B cell (primary cell): ENCODE results near the gene GBA2. TPM values are rescaled to one million over a fixed set of nuclear protein-coding genes. Genes with fewer than 3 reads are reported as not detected.

Experiments used
- ATAC-seq: fragments of 200-7000 bp; cut with Tn5 transposase; one replicate; pipeline ENCODE4 v1.10.0; 2021; ENCODE audit warnings: low read depth, mild to moderate bottlenecking, moderate number of reproducible peaks, moderate library complexity
- CTCF ChIA-PET: fragments of 350-600 bp; sonication (Branson Sonifier 250); formaldehyde crosslinking; loops from one replicate; lab custom pipeline; 2021; ENCODE audit warnings: antibody characterized with exemption, inconsistent platforms; lab: Charles Lee
- POLR2A ChIA-PET: fragments of 350-600 bp; sonication (Branson Sonifier 250); formaldehyde crosslinking; loops from one replicate; lab custom pipeline; 2021; ENCODE audit warnings: antibody characterized with exemption; lab: Charles Lee
- DNase-seq: peaks from one replicate; pipeline ENCODE4 v3.0.0; 2013
- H2AFZ ChIP-seq: 2 replicates; pipeline ENCODE4 v1.6.1; 2012; ENCODE audit warnings: mild to moderate bottlenecking, low read depth, low read length; ENCODE audit not compliant: insufficient read depth, poor library complexity, severe bottlenecking
- H3K27ac ChIP-seq, 2 donors: 1 replicate in 1 of 2; 2 replicates in 1 of 2; pipeline ENCODE4 v1.5.1; 2012 to 2013; ENCODE audit warnings: low read length in 2 of 2, mild to moderate bottlenecking in 2 of 2, moderate library complexity in 1 of 2
- H3K27me3 ChIP-seq, 4 experiments: fragments of 200-600 bp in 1 of 4; sonication (generic) in 1 of 4; replicated peaks in 1 of 4; 1 replicate in 2 of 4; 2 replicates in 2 of 4; pipeline versions ENCODE4 v1.6.1 to v1.7.0; 2013 to 2016; ENCODE audit warnings: low read length in 3 of 4, mild to moderate bottlenecking in 2 of 4, mixed read lengths in 1 of 4, moderate library complexity in 1 of 4; ENCODE audit not compliant: insufficient read depth in 4 of 4, control insufficient read depth in 3 of 4; ENCODE audit errors: control extremely low read depth in 1 of 4
- H3K36me3 ChIP-seq, 2 experiments: replicated peaks in 1 of 2; 1 replicate in 1 of 2; 2 replicates in 1 of 2; pipeline versions ENCODE4 v1.6.1 to v1.7.1; 2013; ENCODE audit warnings: low read length in 1 of 2; ENCODE audit not compliant: insufficient read depth in 2 of 2, control insufficient read depth in 1 of 2; ENCODE audit errors: control extremely low read depth in 1 of 2, extremely low read depth in 1 of 2
- H3K4me1 ChIP-seq, 2 donors: fragments of 200-600 bp in 1 of 2; sonication (generic) in 1 of 2; 1 replicate in 1 of 2; 2 replicates in 1 of 2; pipeline versions ENCODE4 v1.5.1 to v1.6.1; 2013 to 2017; ENCODE audit warnings: low read length in 2 of 2; ENCODE audit not compliant: control insufficient read depth in 2 of 2, insufficient read depth in 2 of 2
- H3K4me2 ChIP-seq: replicated peaks from 2 replicates; pipeline ENCODE3; 2012; ENCODE audit warnings: mild to moderate bottlenecking, low read depth, low read length; ENCODE audit not compliant: poor library complexity, severe bottlenecking
- H3K4me3 ChIP-seq, 5 experiments: fragments of 200-600 bp in 1 of 5; sonication (generic) in 1 of 5; 1 replicate in 3 of 5; 2 replicates in 2 of 5; pipeline versions ENCODE4 v1.5.1 to v1.7.0; 2011 to 2016; ENCODE audit warnings: low read length in 4 of 5, mild to moderate bottlenecking in 4 of 5, low read depth in 2 of 5, control low read depth in 1 of 5, moderate library complexity in 1 of 5; ENCODE audit not compliant: insufficient read depth in 1 of 5; ENCODE audit errors: control extremely low read depth in 1 of 5, extremely low read depth in 1 of 5
- H3K79me2 ChIP-seq: fragments of 200-600 bp; sonication (generic); one replicate; pipeline ENCODE4 v1.6.0; 2016; ENCODE audit warnings: low read length; ENCODE audit not compliant: control insufficient read depth, insufficient read depth
- H3K9ac ChIP-seq: fragments of 200-600 bp; sonication (generic); 2 replicates; pipeline ENCODE4 v1.6.1; 2017; ENCODE audit warnings: mild to moderate bottlenecking, low read length, moderate library complexity
- H3K9me3 ChIP-seq, 3 donors: one replicate each; pipeline versions ENCODE4 v1.6.1 to v1.7.1; 2013; ENCODE audit warnings: low read length in 2 of 3; ENCODE audit not compliant: control insufficient read depth in 2 of 3, insufficient read depth in 1 of 3; ENCODE audit errors: control extremely low read depth in 1 of 3
- H4K20me1 ChIP-seq: 2 replicates; pipeline ENCODE4 v1.6.0; 2012; ENCODE audit warnings: mild to moderate bottlenecking, low read length; ENCODE audit not compliant: insufficient read depth, control insufficient read depth, poor library complexity, severe bottlenecking
- H3K27ac Mint-ChIP-seq: one replicate; pipeline ENCODE4 v1.8.0; 2021; ENCODE audit warnings: mixed read lengths
- H3K27me3 Mint-ChIP-seq: one replicate; pipeline ENCODE4 v1.8.0; 2021; ENCODE audit warnings: mixed read lengths
- H3K4me1 Mint-ChIP-seq: one replicate; pipeline ENCODE4 v1.8.0; 2021; ENCODE audit warnings: mixed read lengths
- H3K4me3 Mint-ChIP-seq: one replicate; pipeline ENCODE4 v1.8.0; 2021; ENCODE audit warnings: mixed read lengths
- H3K9me3 Mint-ChIP-seq: one replicate; pipeline ENCODE4 v1.8.0; 2022; ENCODE audit warnings: mixed read lengths; ENCODE audit not compliant: insufficient read depth
- EZH2 ChIP-seq: IDR thresholded peaks from 2 replicates; pipeline ENCODE4 v1.6.1; 2012; ENCODE audit warnings: borderline replicate concordance, low read depth, mild to moderate bottlenecking, moderate library complexity, low read length; ENCODE audit not compliant: insufficient read depth, poor library complexity, severe bottlenecking
- WGBS: methylation state at CpG from one replicate; pipeline ENCODE4 v1.1.5; 2013; ENCODE audit warnings: missing lambda C conversion rate; ENCODE audit not compliant: insufficient coverage; 5-methylcytosine and 5-hydroxymethylcytosine counted together
- intact Hi-C: fragments of 100-400 bp; cut with micrococcal nuclease; formaldehyde crosslinking; loops from one replicate; pipeline ENCODE4 v1.10.0; 2022
- polyA plus RNA-seq: library from polyadenylated mRNA; depleted of rRNA; stranded (reverse); fragments of >200 nt; gene quantifications from 2 replicates; pipeline ENCODE4 v1.2.3, GENCODE V29; 2012
- total RNA-seq, 2 donors: library from RNA; stranded (reverse); fragments of 120-200 nt in 1 of 2; gene quantifications; 1 replicate in 1 of 2; 2 replicates in 1 of 2; pipeline versions ENCODE4 v1.2.3 to v1.2.4, GENCODE V29; 2013 to 2022
- TF ChIP-seq, protein P1 (sequence below): fragments of 200-600 bp; IDR thresholded peaks from one replicate; pipeline ENCODE4 v1.8.0; 2022; ENCODE audit warnings: antibody characterized with exemption, mild to moderate bottlenecking

Gene GBA2
- total and polyA plus RNA-seq, 2 donors (not counting 1 experiment from before 2014, with no cell fraction given): 114 to 137 TPM

DNA sequence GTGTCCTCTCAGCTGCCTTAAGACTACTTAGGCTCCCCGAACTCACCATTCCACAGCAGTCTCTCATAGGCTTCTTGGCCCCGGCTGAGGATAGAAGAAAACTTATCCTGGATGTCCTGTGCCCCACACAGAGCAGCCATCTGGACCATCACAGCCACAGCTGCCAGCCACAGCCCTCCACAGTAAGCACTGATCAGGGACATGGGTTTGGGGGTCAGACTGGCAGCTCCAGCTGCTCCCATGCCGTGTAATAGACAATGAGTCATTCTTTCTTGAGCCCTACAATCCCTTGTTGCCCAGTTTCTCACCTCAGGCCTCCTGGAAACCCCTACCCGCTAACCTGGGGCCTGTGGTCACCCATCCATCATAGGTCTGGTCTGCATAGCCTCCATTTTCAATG is 10.8 kb downstream of the GBA2 start:
- peaks cover 23% of the 10 kb centered on the region for H3K79me2 ChIP-seq
- no peaks in the 10 kb centered on the region for H3K9me3 ChIP-seq
- no peak for DNase-seq
- H4K20me1 ChIP-seq: peaks cover 9% of the 10 kb centered on the region
- H3K36me3 ChIP-seq: peaks cover 1 to 84% of the 10 kb centered on the region in 2 experiments
- POLR2A ChIA-PET: interaction anchor here (1.1 kb wide), 1 partner anchor 11 kb away, joined by 5 read pairs; the partner anchor contains the start of genes GBA2 and RGP1
- no peak for TF ChIP-seq EZH2
- TF ChIP-seq, protein P1, sequence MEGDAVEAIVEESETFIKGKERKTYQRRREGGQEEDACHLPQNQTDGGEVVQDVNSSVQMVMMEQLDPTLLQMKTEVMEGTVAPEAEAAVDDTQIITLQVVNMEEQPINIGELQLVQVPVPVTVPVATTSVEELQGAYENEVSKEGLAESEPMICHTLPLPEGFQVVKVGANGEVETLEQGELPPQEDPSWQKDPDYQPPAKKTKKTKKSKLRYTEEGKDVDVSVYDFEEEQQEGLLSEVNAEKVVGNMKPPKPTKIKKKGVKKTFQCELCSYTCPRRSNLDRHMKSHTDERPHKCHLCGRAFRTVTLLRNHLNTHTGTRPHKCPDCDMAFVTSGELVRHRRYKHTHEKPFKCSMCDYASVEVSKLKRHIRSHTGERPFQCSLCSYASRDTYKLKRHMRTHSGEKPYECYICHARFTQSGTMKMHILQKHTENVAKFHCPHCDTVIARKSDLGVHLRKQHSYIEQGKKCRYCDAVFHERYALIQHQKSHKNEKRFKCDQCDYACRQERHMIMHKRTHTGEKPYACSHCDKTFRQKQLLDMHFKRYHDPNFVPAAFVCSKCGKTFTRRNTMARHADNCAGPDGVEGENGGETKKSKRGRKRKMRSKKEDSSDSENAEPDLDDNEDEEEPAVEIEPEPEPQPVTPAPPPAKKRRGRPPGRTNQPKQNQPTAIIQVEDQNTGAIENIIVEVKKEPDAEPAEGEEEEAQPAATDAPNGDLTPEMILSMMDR: no peak
- H3K9ac ChIP-seq: no peak overlapping the region
- H3K9me3 Mint-ChIP-seq: no peaks in the 10 kb centered on the region
- H3K4me1 Mint-ChIP-seq: peaks cover 5% of the 10 kb centered on the region
- no peak overlapping the region for H3K4me3 ChIP-seq
- H3K27ac Mint-ChIP-seq: peak overlapping the region; percentile 3
- no peak overlapping the region for H2AFZ ChIP-seq
- intact Hi-C loops: loop anchor here (10.0 kb wide), 2 partner anchors 663 to 1727 kb away; partner anchors contain the start of genes FANCG, VCP and ZBTB5
- CTCF ChIA-PET: interaction anchor here (1.4 to 9.7 kb wide), 5 partner anchors 8 to 144 kb away, joined by 5 to 142 read pairs (median 9); partner anchors contain the start of genes GBA2, RGP1 and SPAG8
- peaks cover 5 to 11% of the 10 kb centered on the region in 2 donors for H3K4me1 ChIP-seq
- no peak overlapping the region for H3K27ac ChIP-seq
- 97% methylated on average over 4 of the region's 4 CpGs for WGBS
- H3K27me3 ChIP-seq: no peaks in the 10 kb centered on the region
- H3K4me2 ChIP-seq: no peak overlapping the region
- H3K4me3 Mint-ChIP-seq: no peak overlapping the region
- ATAC-seq: no peak
- no peaks in the 10 kb centered on the region for H3K27me3 Mint-ChIP-seq

DNA sequence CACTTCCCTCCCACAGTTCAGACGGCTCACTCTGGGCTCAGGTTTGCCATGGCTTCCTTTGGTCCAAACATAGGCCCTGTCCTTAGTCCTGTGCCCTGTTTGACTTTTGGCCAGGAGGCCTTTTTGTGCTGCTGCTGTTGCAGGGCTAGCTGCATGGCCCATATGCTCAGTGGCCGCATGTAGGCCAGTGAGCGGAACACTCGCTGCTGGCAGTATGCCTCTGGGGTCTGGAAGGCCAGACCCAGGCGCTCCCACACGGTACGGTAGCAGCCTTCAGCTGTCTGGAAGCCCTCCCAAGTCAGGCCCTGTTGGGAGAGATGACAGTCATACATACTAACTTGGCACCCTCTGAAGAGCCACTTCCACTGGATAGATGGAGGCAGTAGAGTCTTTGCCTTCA is 11.9 kb downstream of the GBA2 start:
- no peak overlapping the region for H3K27ac ChIP-seq
- ChIA-PET POLR2A (interaction anchor here (1.1 kb wide), 1 partner anchor 12 kb away, joined by 5 read pairs; the partner anchor contains the start of genes GBA2 and RGP1), CTCF (interaction anchor here (0.7 to 9.7 kb wide), 12 partner anchors 9 to 145 kb away, joined by 3 to 142 read pairs (median 8); partner anchors contain the start of genes GBA2, RGP1 and SPAG8)
- H3K27me3 ChIP-seq: no peaks in the 10 kb centered on the region
- 98% methylated on average over 7 of the region's 7 CpGs for WGBS
- Mint-ChIP-seq H3K4me1 (peaks cover 12% of the 10 kb centered on the region), H3K27ac (no peak overlapping the region), H3K9me3 (no peaks in the 10 kb centered on the region), H3K4me3 (no peak overlapping the region), H3K27me3 (no peaks in the 10 kb centered on the region)
- ATAC-seq (no peak), DNase-seq (no peak)
- H3K4me2 ChIP-seq: no peak overlapping the region
- H3K9ac ChIP-seq: no peak overlapping the region
- TF ChIP-seq, protein P1: no peak
- no peak for TF ChIP-seq EZH2
- H3K36me3 ChIP-seq: peaks cover 1 to 75% of the 10 kb centered on the region in 2 experiments
- H2AFZ ChIP-seq: no peak overlapping the region
- H3K79me2 ChIP-seq: peaks cover 30% of the 10 kb centered on the region
- intact Hi-C loops: loop anchor here (10.0 kb wide), 2 partner anchors 662 to 1728 kb away; partner anchors contain the start of genes FANCG, VCP and ZBTB5
- H3K4me1 ChIP-seq: peaks cover 10 to 17% of the 10 kb centered on the region in 2 donors
- peaks cover 9% of the 10 kb centered on the region for H4K20me1 ChIP-seq
- no peak overlapping the region for H3K4me3 ChIP-seq
- H3K9me3 ChIP-seq: no peaks in the 10 kb centered on the region
